Keratinocyte (primary cell): ENCODE results near the gene DCP2.

Experiments used
- CTCF ChIP-seq, 3 experiments: IDR thresholded peaks in 1 of 3; conservative IDR thresholded peaks in 1 of 3; optimal IDR thresholded peaks in 1 of 3; 2 replicates in 2 of 3; 3 replicates in 1 of 3; pipeline versions ENCODE3 to v1.5.1; 2011; ENCODE audit warnings: low read length in 3 of 3, mild to moderate bottlenecking in 3 of 3, moderate library complexity in 2 of 3, control low read depth in 1 of 3, inconsistent platforms in 1 of 3; ENCODE audit not compliant: insufficient read depth in 2 of 3; ENCODE audit errors: extremely low read depth in 1 of 3
- EZH2 ChIP-seq: IDR thresholded peaks from one replicate; pipeline ENCODE4 v1.6.1; 2012; ENCODE audit warnings: inconsistent platforms, mild to moderate bottlenecking, low read length, moderate library complexity

GRCh38 chr5:112979723-112980122, 3.1 kb downstream of the DCP2 start:
- TF ChIP-seq EZH2 (no peak), CTCF (optimal IDR thresholded peaks at IDR 0.05 in 1 of 3, IDR thresholded peaks at IDR 0.05 in 1 of 3, conservative IDR thresholded peaks at IDR 0.05 in 1 of 3; ENCODE audit: extremely low read depth in 1 of 3, insufficient read depth in 2 of 3, low read length in 3 of 3) (no peak)
